ENCODE data around the gene RASL11A.

DNA sequence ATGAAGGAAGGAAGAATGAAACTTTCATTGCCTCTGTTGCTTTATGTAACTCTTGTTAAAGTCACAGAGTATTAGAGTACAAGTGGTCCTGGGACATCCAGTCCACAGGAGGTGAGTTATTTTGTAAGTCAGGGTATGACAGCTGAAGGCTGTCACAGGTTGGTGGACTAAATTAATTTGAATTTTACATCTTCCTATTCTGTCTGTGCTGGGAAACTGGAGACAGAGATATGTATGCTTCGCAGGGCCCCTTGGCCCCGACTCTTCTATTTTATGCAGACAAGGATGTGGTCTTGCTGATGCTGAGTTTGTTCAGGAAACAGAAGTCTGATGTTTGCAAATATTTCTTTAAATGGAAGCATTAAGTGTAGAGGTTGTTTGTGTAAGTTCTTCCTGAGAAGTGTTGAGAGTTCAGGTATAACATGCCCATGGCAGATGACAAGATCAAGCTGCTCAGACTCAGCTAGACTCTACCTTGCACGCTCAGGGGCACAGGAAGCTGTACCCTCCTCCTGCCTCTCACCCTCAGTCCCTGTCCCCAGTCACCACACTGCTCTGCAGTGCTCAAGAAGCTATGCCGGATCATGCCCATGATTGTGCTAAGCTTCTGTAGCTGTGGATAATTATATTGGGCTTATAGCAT lies 23.4 kb downstream of the RASL11A start:
- TF ChIP-seq, protein P1, sequence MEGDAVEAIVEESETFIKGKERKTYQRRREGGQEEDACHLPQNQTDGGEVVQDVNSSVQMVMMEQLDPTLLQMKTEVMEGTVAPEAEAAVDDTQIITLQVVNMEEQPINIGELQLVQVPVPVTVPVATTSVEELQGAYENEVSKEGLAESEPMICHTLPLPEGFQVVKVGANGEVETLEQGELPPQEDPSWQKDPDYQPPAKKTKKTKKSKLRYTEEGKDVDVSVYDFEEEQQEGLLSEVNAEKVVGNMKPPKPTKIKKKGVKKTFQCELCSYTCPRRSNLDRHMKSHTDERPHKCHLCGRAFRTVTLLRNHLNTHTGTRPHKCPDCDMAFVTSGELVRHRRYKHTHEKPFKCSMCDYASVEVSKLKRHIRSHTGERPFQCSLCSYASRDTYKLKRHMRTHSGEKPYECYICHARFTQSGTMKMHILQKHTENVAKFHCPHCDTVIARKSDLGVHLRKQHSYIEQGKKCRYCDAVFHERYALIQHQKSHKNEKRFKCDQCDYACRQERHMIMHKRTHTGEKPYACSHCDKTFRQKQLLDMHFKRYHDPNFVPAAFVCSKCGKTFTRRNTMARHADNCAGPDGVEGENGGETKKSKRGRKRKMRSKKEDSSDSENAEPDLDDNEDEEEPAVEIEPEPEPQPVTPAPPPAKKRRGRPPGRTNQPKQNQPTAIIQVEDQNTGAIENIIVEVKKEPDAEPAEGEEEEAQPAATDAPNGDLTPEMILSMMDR (IDR thresholded peaks at IDR 0.05), result no peak
- no peak for TF ChIP-seq POLR2A (IDR thresholded peaks at IDR 0.05)
